ENCODE data around the gene CEP85. TPM values are rescaled to one million over a fixed set of nuclear protein-coding genes. Genes with fewer than 3 reads are reported as not detected.

CEP85 gene
- total RNA-seq, 1 experiment from 2014 or later, result 51.8 TPM

GRCh38 chr1:26259005-26259404 lies 25.0 kb downstream of the CEP85 start:
- no peaks in the 10 kb centered on the region for H3K4me1 ChIP-seq (ENCODE audit: control insufficient read depth, insufficient read depth, low read length)
- TF ChIP-seq SIN3A (IDR thresholded peaks at IDR 0.05; ENCODE audit: borderline replicate concordance, insufficient read depth, low read depth, low read length) (no peak), CTCF (IDR thresholded peaks at IDR 0.05) (no peak), TCF7L2 (IDR thresholded peaks at IDR 0.05; ENCODE audit: low read depth, low read length) (no peak)
- H3K9me3 ChIP-seq (ENCODE audit: control insufficient read depth, insufficient read depth, low read depth, low read length), result no peaks in the 10 kb centered on the region
- H3K4me3 ChIP-seq (ENCODE audit: low read depth in 2 of 2, low read length in 2 of 2), result no peak overlapping the region
- BruUV-seq (replicated peaks), result no TSS peak
- CTCF ChIA-PET, result no interaction called here
- POLR2A ChIA-PET, result no interaction called here
- peaks cover 22% of the 10 kb centered on the region for H3K36me3 ChIP-seq (ENCODE audit: control insufficient read depth, insufficient read depth, low read length)
- no peak overlapping the region for H3K27ac ChIP-seq (ENCODE audit: low read length)
- intact Hi-C loops (cut with micrococcal nuclease; ENCODE audit: unreplicated experiment), result no loop called here
- DNase-seq (ENCODE audit: low read depth, low spot score), result no peak
- in situ Hi-C loops (cut with HindIII; ENCODE audit: low pct_unique_long_range_greater_than_20kb, low sequenced_read_pairs), result no loop called here
- no peak for ATAC-seq
- H3K27me3 ChIP-seq (ENCODE audit: control insufficient read depth, insufficient read depth, low read length), result no peaks in the 10 kb centered on the region

DNA sequence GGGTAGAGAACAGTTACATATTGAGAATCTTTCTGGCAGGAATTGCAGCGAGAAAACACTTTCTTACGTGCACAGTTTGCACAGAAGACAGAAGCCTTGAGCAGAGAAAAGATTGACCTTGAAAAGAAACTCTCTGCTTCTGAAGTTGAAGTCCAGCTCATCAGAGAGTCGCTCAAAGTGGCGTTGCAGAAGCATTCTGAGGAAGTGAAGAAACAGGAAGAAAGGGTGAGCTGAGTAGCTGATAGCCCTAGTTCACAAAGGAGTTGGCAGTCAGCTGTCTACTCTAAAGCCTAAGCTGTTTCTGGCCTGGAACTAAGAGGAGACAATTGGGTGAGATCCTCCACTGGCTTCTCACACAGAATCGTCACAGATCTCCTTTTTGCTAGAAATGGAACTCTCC lies 25.6 kb downstream of the CEP85 start:
- no peaks in the 10 kb centered on the region for H3K4me1 ChIP-seq (ENCODE audit: control insufficient read depth, insufficient read depth, low read length)
- H3K9me3 ChIP-seq (ENCODE audit: control insufficient read depth, insufficient read depth, low read depth, low read length), result no peaks in the 10 kb centered on the region
- BruUV-seq (replicated peaks), result no TSS peak
- intact Hi-C loops (cut with micrococcal nuclease; ENCODE audit: unreplicated experiment) (no loop called here), in situ Hi-C loops (cut with HindIII; ENCODE audit: low pct_unique_long_range_greater_than_20kb, low sequenced_read_pairs) (no loop called here)
- POLR2A ChIA-PET, result no interaction called here
- H3K27ac ChIP-seq (ENCODE audit: low read length), result no peak overlapping the region
- CTCF ChIA-PET, result no interaction called here
- no peak for ATAC-seq
- no peaks in the 10 kb centered on the region for H3K27me3 ChIP-seq (ENCODE audit: control insufficient read depth, insufficient read depth, low read length)
- TF ChIP-seq CTCF (IDR thresholded peaks at IDR 0.05), result no peak
- TF ChIP-seq SIN3A (IDR thresholded peaks at IDR 0.05; ENCODE audit: borderline replicate concordance, insufficient read depth, low read depth, low read length), result no peak
- TF ChIP-seq, protein P1, sequence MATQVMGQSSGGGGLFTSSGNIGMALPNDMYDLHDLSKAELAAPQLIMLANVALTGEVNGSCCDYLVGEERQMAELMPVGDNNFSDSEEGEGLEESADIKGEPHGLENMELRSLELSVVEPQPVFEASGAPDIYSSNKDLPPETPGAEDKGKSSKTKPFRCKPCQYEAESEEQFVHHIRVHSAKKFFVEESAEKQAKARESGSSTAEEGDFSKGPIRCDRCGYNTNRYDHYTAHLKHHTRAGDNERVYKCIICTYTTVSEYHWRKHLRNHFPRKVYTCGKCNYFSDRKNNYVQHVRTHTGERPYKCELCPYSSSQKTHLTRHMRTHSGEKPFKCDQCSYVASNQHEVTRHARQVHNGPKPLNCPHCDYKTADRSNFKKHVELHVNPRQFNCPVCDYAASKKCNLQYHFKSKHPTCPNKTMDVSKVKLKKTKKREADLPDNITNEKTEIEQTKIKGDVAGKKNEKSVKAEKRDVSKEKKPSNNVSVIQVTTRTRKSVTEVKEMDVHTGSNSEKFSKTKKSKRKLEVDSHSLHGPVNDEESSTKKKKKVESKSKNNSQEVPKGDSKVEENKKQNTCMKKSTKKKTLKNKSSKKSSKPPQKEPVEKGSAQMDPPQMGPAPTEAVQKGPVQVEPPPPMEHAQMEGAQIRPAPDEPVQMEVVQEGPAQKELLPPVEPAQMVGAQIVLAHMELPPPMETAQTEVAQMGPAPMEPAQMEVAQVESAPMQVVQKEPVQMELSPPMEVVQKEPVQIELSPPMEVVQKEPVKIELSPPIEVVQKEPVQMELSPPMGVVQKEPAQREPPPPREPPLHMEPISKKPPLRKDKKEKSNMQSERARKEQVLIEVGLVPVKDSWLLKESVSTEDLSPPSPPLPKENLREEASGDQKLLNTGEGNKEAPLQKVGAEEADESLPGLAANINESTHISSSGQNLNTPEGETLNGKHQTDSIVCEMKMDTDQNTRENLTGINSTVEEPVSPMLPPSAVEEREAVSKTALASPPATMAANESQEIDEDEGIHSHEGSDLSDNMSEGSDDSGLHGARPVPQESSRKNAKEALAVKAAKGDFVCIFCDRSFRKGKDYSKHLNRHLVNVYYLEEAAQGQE (IDR thresholded peaks at IDR 0.05; ENCODE audit: insufficient read depth in 1 of 2, low read depth in 2 of 2, low read length in 1 of 2), result no peak
- TF ChIP-seq TCF7L2 (IDR thresholded peaks at IDR 0.05; ENCODE audit: low read depth, low read length), result no peak
- no peak for TF ChIP-seq POLR2AphosphoS5 (IDR thresholded peaks at IDR 0.05; ENCODE audit: low read depth, low read length)
- H3K4me3 ChIP-seq (ENCODE audit: low read depth in 2 of 2, low read length in 2 of 2), result no peak overlapping the region
- peaks cover 17% of the 10 kb centered on the region for H3K36me3 ChIP-seq (ENCODE audit: control insufficient read depth, insufficient read depth, low read length)
- DNase-seq (ENCODE audit: low read depth, low spot score), result no peak

All from Panc1 (cell line).